SK-MEL-5 (cell line): Measurements from ENCODE around the gene FRMD4B. TPM values are rescaled to one million over a fixed set of nuclear protein-coding genes. Genes with fewer than 3 reads are reported as not detected.

ENCODE experiments used
- DNase-seq: peaks from one replicate; pipeline ENCODE4 v3.0.0-alpha.2; 2016; ENCODE audit warnings: low read depth, low spot score
- in situ Hi-C: cut with HindIII; loops from 2 replicates; pipeline ENCODE4 v1.10.0; 2016; ENCODE audit warnings: low sequenced_read_pairs, high pct_unique_total_duplicates, low pct_unique_long_range_greater_than_20kb
- total RNA-seq: library from RNA; depleted of rRNA; stranded (reverse); fragments of >200 nt; shearing (Covaris generic); gene quantifications from 2 replicates; pipeline ENCODE4 v1.2.3, GENCODE V29; 2014

FRMD4B gene
- total RNA-seq, 1 experiment from 2014 or later: 31.4 TPM

DNA sequence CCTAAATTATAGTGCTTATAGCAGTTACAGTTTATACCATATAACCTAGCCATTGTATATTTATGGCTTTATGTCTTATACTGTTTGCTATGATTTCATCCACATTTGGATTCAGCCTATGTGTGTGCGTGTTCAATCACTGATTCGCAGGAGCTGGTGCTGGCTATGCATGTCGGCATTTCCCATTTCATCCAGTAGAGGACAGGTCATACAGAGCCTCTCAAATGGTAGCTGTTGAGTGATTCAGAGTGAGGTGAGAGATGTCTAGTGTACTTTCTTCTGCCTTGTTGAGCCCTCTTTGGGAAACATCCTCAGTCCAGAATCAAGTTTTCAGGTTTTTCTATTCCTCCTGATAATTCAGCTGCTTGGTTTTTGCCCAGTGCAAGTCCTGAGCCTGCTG, 76.1 kb downstream of the FRMD4B start:
- DNase-seq: peak; percentile 75
- in situ Hi-C loops: no loop called here

DNA sequence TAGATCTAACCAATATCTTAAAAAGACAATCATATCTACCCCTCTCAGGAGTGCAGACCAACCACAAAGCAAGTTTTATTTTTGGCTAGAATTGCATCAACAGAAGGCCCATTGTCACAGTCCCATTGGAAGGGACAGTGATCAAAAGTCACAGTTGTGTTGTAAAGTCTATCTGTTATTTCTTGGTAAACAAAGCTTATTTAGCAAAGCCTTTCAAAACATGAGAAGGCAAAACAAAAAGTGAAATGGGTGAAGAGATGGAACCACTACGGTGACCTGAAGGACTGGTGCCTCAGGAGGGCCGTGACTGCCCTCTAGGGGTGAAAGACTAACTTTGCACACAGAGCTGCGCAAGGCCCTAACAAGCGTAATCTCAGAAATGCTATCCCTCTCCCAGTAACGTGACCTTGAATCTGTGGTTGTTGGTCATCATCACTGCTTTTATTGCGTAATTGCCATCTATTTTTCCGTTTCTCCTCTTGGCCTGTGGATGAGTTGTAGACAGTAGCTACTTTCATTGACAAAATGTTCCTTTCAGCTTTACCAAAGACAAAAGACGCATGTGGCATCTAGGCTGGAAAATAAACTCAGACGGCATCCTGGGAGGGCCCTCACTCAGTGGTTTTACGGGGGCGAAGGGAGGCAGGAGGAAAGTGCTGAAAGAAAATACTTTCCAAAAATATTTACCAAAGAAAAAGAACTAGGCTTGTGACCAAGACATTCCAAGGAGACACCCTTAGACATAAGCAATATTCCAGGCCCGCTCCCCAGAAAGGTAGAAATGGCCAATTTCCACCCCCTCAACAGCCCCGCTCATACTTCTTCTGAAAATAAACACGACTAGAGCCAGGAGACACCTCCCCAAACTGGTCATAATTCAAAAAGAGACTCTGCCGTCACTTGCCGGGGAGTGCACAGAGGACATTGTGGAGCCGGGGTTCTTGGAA, 79.4 kb downstream of the FRMD4B start:
- in situ Hi-C loops: no loop called here
- DNase-seq: peak; percentile 99

DNA sequence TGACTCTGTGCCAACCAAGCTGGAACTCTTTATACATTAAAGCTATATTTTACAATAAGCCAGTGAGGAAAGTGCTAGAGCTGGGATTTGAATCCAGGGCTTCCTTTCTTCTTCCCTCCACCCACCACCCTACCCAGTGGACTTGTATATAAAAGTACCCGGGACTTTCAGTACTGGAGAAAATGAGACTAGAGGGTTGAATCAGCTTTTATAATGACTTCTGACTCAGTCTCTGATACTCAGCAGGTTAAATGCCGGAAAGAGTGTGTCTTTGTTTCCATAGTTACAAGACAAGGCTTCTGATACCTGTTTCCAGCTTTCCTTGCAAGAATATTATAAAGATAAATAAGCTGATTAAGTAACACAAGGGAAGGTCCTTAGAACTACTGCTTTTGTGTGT, 80.9 kb downstream of the FRMD4B start:
- peak; percentile 41 for DNase-seq
- in situ Hi-C loops: no loop called here

DNA sequence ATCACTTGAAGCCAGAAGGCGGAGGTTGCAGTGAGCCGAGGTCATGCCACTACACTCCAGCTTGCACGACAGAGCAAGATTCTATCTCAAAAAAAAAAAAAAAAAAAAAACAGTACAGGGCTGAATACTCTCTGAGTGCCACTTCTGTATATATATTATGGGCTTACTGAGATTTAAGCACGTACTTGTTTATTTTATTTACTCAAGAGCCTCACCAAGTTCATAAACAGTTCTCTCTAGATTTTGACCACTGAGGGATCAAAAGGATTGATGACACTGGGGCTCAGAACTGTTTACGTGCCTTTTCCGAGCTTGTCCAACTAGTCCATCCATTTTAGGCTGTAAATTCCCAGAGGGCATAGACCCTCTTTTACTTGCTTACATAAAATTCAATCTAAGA, 81.5 kb downstream of the FRMD4B start:
- in situ Hi-C loops: no loop called here
- no peak for DNase-seq

DNA sequence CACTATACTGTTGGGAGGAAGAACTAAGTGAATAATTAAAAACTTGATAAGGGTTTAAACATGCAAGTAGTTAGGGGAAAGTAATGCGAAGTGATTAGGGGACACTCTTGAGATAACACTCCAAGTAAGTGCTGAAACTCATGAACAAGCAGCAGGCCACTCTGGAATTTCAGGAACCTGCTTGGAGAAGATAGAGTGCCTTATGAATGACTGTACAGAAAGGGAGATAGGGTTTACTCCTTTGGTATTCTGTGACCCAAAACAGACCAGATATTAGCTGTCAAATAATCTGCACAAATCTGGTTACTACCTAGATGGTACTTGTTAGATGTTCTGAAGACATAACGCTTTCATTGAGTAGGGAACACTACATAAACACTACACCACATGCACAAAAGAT, 85.6 kb downstream of the FRMD4B start:
- in situ Hi-C loops: no loop called here
- no peak for DNase-seq

DNA sequence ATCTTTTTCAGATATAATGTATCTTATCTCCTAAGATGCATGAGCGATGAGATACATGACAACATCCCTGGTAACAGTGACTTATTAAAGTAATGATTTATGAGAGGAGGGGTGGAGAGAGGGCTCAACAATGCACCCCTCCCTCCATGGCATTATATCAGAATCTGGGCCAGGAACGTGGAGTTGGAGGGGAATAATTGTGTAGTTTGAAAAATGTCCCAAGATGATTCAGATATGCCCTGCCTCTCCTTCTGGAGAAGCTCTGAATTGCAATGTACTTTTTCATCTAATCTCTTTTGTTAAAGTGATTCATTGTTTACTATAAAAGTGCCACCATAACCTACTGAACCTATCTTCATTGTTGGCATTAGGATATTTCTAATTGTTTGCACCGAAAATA, 86.5 kb downstream of the FRMD4B start:
- no peak for DNase-seq
- in situ Hi-C loops: no loop called here

DNA sequence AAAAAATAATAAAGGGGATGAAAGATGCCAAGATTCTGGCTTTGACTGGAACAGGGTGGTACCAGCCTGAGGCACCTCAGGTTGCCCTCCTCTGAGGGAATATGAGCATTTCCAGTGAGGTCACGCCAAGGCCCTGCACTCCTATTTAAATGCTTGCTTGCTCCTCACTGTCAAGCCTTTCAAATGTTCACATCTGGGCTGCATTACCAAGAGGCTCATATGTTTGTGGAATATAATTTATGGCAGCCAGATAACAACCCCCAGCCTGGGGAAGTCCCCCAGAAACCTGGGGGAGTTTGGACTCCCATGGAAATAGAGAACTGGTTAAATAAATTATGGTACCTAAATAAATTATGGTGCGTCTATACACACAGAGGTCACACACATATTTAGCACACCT, 88.4 kb downstream of the FRMD4B start:
- no peak for DNase-seq
- in situ Hi-C loops: no loop called here

DNA sequence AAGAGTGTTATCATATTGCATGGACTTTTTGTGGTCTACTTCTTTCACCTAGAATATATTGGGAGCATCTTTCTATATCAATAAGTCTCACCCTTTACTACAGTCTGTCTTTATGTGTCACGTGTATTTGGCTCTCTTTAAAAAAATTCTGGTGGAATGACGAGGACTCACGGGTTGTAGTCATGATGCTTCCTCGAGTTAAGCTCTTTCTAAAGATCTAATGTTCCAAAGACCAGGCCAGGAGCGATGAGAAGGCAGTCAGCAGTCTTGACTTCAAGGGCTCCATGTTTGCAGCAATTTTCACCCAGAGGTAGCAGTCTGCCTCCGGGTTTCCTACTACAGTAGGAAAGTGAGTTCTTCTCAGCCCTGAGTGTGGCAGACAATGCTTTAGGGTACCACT, 88.9 kb downstream of the FRMD4B start:
- peak; percentile 97 for DNase-seq
- in situ Hi-C loops: no loop called here

DNA sequence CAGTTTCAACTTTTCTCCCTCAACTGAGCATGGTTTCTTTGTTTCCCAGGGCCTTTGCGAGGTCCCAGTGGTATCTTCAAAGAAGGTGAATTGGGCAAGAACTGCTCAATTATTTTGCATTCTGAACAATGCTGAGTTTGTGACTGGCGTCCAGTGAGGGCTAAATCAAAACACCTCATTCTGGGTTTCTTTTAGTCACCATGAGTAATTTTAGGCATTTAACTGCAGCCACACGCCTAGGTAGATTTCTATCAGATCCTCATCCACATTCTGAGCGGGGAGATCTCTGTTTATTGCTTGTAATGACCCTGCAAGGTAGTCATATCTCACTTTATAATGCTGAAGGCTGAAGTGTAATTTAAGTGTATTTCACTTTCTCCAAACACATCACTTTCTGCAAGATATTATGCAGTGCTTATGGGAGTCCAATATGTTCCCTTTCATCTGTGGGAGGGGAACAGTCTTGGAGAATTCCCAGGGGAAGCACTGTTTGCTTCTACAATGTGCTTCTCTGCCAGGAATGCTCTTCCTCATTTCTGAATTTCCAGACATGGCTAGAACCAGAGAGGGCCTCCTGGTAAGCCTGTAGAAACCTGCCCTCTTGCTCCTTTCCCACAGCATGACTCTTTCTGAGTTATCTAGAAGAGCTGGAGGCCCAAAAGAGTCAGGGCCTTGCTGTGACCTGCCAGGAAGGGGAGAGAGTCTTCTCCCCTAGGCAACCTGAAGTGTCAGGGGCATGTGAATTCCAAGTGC, 91.7 kb downstream of the FRMD4B start:
- peak; percentile 59 for DNase-seq
- in situ Hi-C loops: no loop called here

DNA sequence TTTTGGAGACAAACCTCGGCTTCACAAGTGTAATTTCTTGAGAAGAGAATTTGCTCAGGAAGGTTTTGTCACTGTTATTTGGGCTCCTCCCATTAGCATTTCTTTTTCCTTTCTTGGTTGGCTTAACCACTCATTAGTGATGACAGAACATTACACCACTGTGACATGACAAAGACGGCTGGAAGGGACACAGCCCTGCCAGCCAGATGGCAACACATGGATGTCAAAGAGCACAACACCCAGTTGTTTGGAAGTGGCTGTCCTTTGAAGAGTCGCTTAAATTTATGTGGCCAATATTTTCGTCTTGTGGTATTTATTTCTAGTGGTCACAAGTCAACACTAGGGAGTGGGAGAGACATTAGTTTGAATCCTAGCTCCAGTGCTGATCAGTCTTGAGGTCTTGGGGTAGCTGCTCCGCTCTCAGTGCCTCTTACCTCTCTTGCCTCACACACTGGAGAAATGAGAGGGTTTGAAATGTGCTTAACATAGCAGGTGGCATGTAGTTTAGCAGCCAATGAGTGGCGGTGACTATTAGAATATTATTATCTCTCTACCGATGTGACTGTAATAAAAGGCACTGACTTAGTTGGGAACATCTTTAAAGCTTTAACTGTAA, 92.8 kb downstream of the FRMD4B start:
- in situ Hi-C loops: no loop called here
- DNase-seq: no peak

DNA sequence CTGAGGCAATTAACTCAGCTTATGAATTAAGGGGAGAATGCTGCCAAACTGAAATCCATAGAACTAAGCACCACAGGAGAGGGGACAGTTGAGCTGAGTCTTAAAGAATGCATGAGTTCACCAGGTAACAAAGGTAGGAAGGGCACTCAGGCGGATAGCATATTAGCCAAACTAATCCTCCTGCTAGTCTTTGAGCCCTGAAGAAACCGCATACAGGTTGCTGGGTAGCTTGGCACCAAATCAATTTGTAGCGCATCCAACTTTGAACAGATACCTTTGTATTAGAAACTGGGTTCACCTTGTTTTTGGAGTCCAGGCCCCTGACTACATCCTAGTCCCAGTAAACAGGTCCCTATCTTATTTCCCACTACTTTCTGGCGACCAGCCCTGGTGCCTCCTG, 93.7 kb downstream of the FRMD4B start:
- in situ Hi-C loops: no loop called here
- no peak for DNase-seq

DNA sequence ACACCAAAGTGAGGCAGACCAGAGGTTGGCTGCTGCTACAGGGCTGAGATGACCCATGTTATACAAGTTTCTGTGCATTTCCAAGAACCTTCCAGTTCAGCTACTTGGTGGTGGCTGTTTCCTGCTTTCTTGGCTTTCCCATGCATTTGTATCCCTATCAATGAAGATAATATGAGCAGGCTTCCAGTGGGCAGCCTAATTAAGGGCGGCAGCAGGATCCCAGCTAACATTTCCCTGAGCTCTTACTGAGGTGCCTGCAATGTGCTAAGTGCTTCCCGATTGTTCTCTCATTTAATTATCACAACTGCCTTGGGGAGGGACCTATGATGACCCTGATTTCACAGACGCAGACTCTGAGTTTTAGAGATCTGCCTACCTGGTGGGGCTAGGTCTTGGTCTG, 95.5 kb downstream of the FRMD4B start:
- in situ Hi-C loops: no loop called here

DNA sequence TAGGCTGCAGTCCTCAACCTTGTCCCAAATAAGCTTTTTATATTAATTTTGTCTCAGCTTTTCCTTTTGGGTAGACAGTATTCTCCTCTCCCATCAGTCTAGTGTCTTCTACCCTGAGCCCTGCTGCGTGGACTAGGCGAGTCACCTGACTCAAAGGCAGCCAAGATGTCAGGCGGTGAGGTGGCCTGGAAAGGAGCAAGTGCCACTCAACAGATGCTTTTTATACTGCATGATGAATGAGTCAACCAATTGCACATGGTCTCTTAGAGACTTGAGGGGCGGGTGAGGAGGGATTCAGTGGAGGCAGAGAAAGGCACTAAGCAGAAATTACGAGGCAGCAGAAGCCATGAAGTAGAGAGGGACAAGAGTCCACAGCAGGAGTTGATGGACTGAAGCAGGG, 95.9 kb downstream of the FRMD4B start:
- in situ Hi-C loops: no loop called here
- no peak for DNase-seq

More for the DNA sequence above, 95.5 kb downstream of the FRMD4B start:
- no peak for DNase-seq

DNA sequence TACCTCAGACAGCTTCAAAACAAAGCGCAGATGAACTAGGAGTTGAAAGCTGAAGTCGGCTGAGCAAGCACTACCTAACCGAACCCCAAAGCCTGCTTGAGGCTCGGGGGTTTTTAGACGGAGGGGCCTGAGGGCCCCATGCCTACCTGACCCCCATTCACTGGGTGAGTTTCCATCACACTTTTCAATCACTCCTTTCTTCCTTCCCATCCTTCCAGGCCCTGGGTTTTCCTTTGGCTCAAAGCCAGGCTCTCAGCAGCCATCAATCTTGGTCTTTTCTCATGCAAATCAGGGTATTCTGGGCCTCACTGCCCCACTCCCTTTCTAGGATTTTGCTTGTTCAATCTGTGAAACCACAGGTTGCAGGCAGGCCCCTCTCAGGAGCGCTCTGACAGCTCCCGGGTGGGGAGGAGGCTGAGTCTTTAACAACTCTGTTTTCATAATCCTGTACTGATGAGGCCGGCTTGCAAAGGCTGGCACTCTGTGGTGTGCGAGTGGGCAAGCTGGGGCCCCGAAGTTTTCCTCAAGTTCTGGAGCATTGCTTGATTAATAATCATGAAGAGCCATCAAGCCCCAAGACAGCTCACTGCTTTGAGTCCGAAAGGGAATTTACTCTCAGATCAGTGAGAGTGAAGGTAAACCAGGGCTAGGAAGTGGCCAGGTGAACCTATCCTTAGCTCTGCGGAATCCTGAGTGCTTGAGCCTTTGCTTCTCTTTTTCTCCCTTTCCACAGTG, 97.6 kb downstream of the FRMD4B start:
- DNase-seq: no peak
- in situ Hi-C loops: no loop called here

DNA sequence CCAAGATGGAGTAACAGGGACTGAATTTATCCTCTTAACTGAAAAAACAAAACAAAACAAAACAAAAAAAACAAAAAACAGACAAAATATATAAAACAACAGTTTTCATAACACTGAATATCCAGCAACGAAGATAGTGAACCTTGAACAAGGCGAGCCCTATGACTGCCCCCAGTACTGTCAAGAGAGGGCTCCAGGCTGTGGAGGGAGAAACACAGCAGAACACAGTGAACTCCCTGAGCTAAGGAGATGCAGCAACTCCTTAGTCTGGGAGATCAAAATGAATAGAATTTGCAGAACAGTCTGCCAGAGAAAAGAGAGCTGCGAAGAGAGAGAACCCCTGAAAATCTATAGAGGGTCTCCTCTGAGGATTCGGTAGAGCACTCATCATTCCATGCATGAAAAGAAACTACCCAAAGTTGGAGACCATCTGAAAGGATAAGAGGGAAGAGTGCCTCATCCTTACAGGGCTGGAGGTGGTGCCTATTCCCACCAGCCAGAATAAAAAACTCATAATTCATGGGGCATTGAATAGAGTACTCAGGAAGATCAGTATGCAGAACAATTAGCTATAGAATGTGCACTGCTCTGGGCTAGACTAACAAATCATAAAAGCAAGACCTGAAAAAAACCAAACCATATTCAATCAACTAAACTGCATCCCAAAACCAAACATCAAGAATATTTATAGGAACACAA, 101.8 kb downstream of the FRMD4B start:
- in situ Hi-C loops: no loop called here
- no peak for DNase-seq

DNA sequence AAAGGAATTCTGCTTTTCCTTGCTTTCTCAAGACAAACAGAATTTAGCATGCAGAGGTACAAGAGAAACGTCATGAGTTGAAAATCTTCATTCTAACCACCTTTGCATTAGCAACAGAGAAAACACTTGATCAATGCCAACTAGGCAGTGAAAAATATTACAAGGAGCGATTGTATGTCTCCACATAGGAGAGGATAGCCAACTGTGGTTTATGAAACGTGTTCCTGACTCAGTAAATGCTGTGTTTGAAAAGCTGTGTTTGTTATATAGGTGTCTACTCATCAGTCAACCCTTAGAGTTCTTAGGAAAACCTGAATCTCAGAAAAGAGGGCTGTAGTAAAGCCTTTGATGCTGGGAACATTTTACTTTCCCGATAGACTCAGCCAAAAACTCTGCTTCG, 102.4 kb downstream of the FRMD4B start:
- in situ Hi-C loops: no loop called here
- peak; percentile 57 for DNase-seq

DNA sequence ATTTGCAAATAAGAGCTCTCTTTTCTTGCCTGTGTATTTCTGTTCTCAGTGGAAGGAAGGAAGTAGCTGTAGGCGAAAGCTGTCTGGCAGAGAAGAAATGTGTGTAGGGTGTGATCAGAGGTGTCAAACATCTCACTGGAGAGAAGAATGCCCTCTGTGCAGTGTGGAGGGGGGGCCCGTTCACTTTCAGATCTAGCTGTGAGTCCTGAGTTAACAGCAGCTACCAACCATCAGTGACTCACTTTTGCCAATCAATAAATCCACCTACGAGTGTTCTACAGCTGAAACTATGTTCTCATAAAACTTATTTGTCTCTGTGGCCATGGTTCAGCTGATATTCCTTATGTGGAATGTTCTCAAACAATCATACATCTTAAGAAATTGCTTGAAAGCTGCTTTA, 103.7 kb downstream of the FRMD4B start:
- DNase-seq: no peak
- in situ Hi-C loops: no loop called here
